Measurements from ENCODE around the gene LRIG2. TPM values are rescaled to one million over a fixed set of nuclear protein-coding genes. Genes with fewer than 3 reads are reported as not detected.
"Not testable (repeated sequence)": the region's sequence is repeated elsewhere in the genome, so short reads cannot be mapped to it uniquely, and the experiment has no call there.

LRIG2 gene
- total and polyA plus RNA-seq, 7 donors = 1.2 to 24.2 (median 14.1) TPM

DNA sequence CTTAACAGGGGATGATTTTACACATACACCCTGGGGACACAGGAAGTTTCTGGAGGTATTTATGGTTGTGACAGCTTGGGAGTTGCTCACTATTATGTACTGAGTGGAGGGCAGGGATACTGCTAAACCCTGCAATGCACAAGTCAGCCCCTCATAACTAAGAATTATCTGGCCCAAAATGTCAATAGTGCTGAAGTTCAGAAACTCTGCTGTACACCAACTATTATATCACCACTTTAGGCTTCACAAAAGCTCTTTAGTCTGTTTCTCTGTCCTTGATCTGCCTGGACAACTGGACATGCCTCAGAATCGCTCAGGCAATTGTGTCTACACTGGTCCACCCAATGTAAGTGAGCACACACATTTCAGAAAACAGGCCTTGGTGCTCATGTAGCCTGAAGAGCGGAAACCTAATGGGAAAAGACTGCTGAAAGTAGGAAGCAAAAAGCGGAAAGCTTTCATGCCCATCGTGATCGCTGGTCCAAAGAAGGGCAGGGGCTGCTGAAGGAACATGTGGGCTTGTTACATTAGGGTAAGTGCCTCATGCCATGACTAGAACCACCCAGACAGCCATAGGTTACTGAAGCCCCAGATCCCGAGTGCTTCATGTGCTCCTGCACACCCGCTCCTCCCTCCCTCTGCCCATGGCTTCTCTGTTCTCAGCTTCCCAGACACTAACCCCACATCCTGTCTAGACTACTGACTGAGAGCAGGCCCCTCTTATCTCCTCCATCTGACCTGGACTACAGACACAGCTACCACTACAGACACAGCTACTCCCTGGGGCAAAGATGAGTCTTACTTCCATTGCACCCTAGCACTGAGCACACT lies 73.5 kb downstream of the LRIG2 start:
- 87 to 93% methylated on average over 7 of the region's 7 CpGs for WGBS, 2 donors
- no peak for DNase-seq
- intact Hi-C loops (cut with DNase I) = loop anchor here (10.0 kb wide), 1 partner anchor 248 kb away; the partner anchor contains the start of gene MAGI3
- Histone ChIP-seq H3K36me3 (no peaks in the 10 kb centered on the region), H3K4me3 (no peak overlapping the region), H3K9me3 (no peaks in the 10 kb centered on the region), H3K27me3 (no peaks in the 10 kb centered on the region), H3K4me1 (peaks cover 0 to 15% (median 8%) of the 10 kb centered on the region in 4 donors), H3K27ac (no peak overlapping the region)
- no peak for TF ChIP-seq POLR2AphosphoS5 (IDR thresholded peaks at IDR 0.05)
- TF ChIP-seq, protein P1, sequence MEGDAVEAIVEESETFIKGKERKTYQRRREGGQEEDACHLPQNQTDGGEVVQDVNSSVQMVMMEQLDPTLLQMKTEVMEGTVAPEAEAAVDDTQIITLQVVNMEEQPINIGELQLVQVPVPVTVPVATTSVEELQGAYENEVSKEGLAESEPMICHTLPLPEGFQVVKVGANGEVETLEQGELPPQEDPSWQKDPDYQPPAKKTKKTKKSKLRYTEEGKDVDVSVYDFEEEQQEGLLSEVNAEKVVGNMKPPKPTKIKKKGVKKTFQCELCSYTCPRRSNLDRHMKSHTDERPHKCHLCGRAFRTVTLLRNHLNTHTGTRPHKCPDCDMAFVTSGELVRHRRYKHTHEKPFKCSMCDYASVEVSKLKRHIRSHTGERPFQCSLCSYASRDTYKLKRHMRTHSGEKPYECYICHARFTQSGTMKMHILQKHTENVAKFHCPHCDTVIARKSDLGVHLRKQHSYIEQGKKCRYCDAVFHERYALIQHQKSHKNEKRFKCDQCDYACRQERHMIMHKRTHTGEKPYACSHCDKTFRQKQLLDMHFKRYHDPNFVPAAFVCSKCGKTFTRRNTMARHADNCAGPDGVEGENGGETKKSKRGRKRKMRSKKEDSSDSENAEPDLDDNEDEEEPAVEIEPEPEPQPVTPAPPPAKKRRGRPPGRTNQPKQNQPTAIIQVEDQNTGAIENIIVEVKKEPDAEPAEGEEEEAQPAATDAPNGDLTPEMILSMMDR (IDR thresholded peaks at IDR 0.05) = no peak
- no peak for TF ChIP-seq POLR2A (IDR thresholded peaks at IDR 0.05)
- no peak for TF ChIP-seq EP300 (IDR thresholded peaks at IDR 0.05)

GRCh38 chr1:113147073-113147625 lies 74.2 kb downstream of the LRIG2 start:
- Histone ChIP-seq H3K4me1 (peaks cover 0 to 10% (median 4%) of the 10 kb centered on the region in 4 donors), H3K27me3 (no peaks in the 10 kb centered on the region), H3K4me3 (no peak overlapping the region), H3K36me3 (no peaks in the 10 kb centered on the region), H3K27ac (no peak overlapping the region), H3K9me3 (no peaks in the 10 kb centered on the region)
- WGBS, 2 donors = 59 to 61% methylated on average over 3 of the region's 3 CpGs
- no peak for DNase-seq
- TF ChIP-seq EP300 (IDR thresholded peaks at IDR 0.05) (no peak), POLR2AphosphoS5 (IDR thresholded peaks at IDR 0.05) (no peak)
- TF ChIP-seq, protein P1 (IDR thresholded peaks at IDR 0.05) = no peak
- intact Hi-C loops (cut with DNase I) = loop anchor here (10.0 kb wide), 1 partner anchor 248 kb away; the partner anchor contains the start of gene MAGI3

GRCh38 chr1:113147826-113148225 lies 74.8 kb downstream of the LRIG2 start:
- H3K27ac ChIP-seq = no peak overlapping the region
- H3K27me3 ChIP-seq = no peaks in the 10 kb centered on the region
- DNase-seq = no peak
- TF ChIP-seq EP300 (IDR thresholded peaks at IDR 0.05) (no peak), POLR2A (IDR thresholded peaks at IDR 0.05) (no peak)
- intact Hi-C loops (cut with DNase I) = loop anchor here (10.0 kb wide), 1 partner anchor 247 kb away; the partner anchor contains the start of gene MAGI3
- H3K36me3 ChIP-seq = no peaks in the 10 kb centered on the region
- H3K9me3 ChIP-seq = no peaks in the 10 kb centered on the region
- H3K4me1 ChIP-seq = peaks cover 0 to 6% (median 2%) of the 10 kb centered on the region in 4 donors
- WGBS, 2 donors = 73 to 74% methylated on average over 4 of the region's 4 CpGs
- H3K4me3 ChIP-seq = no peak overlapping the region

- H3K27me3 ChIP-seq; H3K4me3 ChIP-seq; H3K27ac ChIP-seq; H3K36me3 ChIP-seq; DNase-seq; H3K9me3 ChIP-seq; intact Hi-C loops (cut with DNase I); H3K4me1 ChIP-seq: not testable (repeated sequence)
- 89 to 92% methylated on average over 4 of the region's 4 CpGs for WGBS, 2 donors
Observed at GRCh38 chr1:113150494-113150893, 77.5 kb downstream of the LRIG2 start.

GRCh38 chr1:113153116-113153803 lies 80.3 kb downstream of the LRIG2 start:
- no peaks in the 10 kb centered on the region for H3K27me3 ChIP-seq
- TF ChIP-seq, protein P1 (IDR thresholded peaks at IDR 0.05) = no peak
- TF ChIP-seq POLR2AphosphoS5 (IDR thresholded peaks at IDR 0.05) (no peak), POLR2A (IDR thresholded peaks at IDR 0.05) (no peak), EP300 (IDR thresholded peaks at IDR 0.05) (no peak)
- 85 to 86% methylated on average over 5 of the region's 5 CpGs for WGBS, 2 donors
- peaks cover 0 to 7% (median 4%) of the 10 kb centered on the region in 4 donors for H3K9me3 ChIP-seq
- no peak for DNase-seq
- no peak overlapping the region for H3K4me3 ChIP-seq
- no peaks in the 10 kb centered on the region for H3K4me1 ChIP-seq
- no peak overlapping the region for H3K27ac ChIP-seq
- no peaks in the 10 kb centered on the region for H3K36me3 ChIP-seq
- intact Hi-C loops (cut with DNase I) = no loop called here

Measured in sigmoid colon (tissue), 7 donors.